ENCODE measurements around the gene CALR.

DNA sequence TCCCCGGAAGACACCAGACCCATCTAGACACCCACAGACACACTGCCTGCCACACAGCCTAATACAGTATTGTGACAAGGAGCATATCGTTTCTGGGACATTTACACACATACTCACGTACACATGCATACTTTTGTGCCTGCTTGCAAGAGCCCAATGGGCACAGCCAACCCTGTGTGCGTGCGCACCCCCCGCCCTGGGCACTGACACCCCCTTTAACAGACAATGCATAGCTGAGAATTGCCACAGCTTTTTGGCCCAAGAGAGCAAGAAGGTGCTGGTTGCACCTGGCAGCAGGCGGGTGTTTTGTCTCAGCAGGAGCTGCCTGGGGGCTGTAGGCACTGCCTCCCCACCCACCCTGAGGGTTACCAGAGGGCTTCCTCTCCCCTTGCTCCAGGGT is 55.2 kb downstream of the CALR start:
- TF ChIP-seq SP1 (IDR thresholded peaks at IDR 0.05) (no peak), ARNT (IDR thresholded peaks at IDR 0.05) (no peak), BHLHE40 (IDR thresholded peaks at IDR 0.05; ENCODE audit: borderline replicate concordance) (no peak), FOXA1 (IDR thresholded peaks at IDR 0.05) (no peak)
